ENCODE results near the gene PRKCA. TPM values are rescaled to one million over a fixed set of nuclear protein-coding genes. Genes with fewer than 3 reads are reported as not detected.

The PRKCA gene
- total RNA-seq, 1 experiment from 2014 or later, result 4.4 TPM

GRCh38 chr17:66630379-66630778 is 328.0 kb downstream of the PRKCA start:
- H3K36me3 ChIP-seq (ENCODE audit: insufficient read depth, low read length), result no peaks in the 10 kb centered on the region
- no peak overlapping the region for H3K4me2 ChIP-seq (ENCODE audit: low read depth, low read length, poor library complexity, severe bottlenecking)
- H3K79me2 ChIP-seq (ENCODE audit: low read length), result no peaks in the 10 kb centered on the region
- no peaks in the 10 kb centered on the region for H3K9me3 ChIP-seq (ENCODE audit: low read length)
- H3K27ac ChIP-seq (ENCODE audit: low read length), result no peak overlapping the region
- no peaks in the 10 kb centered on the region for H3K9me2 ChIP-seq (replicated peaks; ENCODE audit: insufficient read depth, low read length)
- no peaks in the 10 kb centered on the region for H3K27me3 ChIP-seq (ENCODE audit: low read length)
- no peak overlapping the region for H3K9ac ChIP-seq (ENCODE audit: low read length)
- no peak overlapping the region for H3K4me3 ChIP-seq (ENCODE audit: low read length)
- H4K20me1 ChIP-seq (ENCODE audit: insufficient read depth, low read depth, low read length), result peaks cover 22% of the 10 kb centered on the region
- no peaks in the 10 kb centered on the region for H3K4me1 ChIP-seq (ENCODE audit: low read length)
- no peak overlapping the region for H2AFZ ChIP-seq (ENCODE audit: low read length)
- peak; percentile 37 for DNase-seq

- Histone ChIP-seq H3K4me2 (ENCODE audit: low read depth, low read length, poor library complexity, severe bottlenecking) (no peak overlapping the region), H3K4me1 (ENCODE audit: low read length) (no peaks in the 10 kb centered on the region), H3K27ac (ENCODE audit: low read length) (no peak overlapping the region), H3K79me2 (ENCODE audit: low read length) (no peaks in the 10 kb centered on the region), H3K9ac (ENCODE audit: low read length) (no peak overlapping the region), H3K9me2 (replicated peaks; ENCODE audit: insufficient read depth, low read length) (no peaks in the 10 kb centered on the region), H3K9me3 (ENCODE audit: low read length) (no peaks in the 10 kb centered on the region), H3K4me3 (ENCODE audit: low read length) (no peak overlapping the region), H2AFZ (ENCODE audit: low read length) (no peak overlapping the region), H3K36me3 (ENCODE audit: insufficient read depth, low read length) (no peaks in the 10 kb centered on the region), H4K20me1 (ENCODE audit: insufficient read depth, low read depth, low read length) (peaks cover 22% of the 10 kb centered on the region), H3K27me3 (ENCODE audit: low read length) (no peaks in the 10 kb centered on the region)
- DNase-seq, result no peak
Observed at GRCh38 chr17:66630828-66631472, 328.5 kb downstream of the PRKCA start.

DNA sequence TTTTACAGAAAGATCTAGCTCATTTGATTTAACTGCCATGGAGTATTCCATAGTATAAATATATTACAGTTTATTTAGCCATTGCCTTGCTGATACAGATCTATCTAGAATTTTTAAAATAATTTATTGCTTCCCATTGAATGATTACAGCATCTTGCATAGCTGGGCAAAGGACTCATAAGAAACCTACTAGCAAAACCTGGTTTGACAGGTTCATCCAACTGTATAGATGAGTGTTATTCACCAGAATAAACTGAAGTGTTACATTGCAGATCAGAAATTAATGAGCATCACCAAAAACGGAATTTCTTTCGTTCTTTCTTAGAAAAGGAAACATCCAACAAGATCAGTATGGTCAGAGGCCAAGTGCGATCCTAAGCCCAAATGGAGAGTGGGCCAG is 330.3 kb downstream of the PRKCA start:
- H3K9me3 ChIP-seq (ENCODE audit: low read length), result no peaks in the 10 kb centered on the region
- H3K79me2 ChIP-seq (ENCODE audit: low read length), result no peaks in the 10 kb centered on the region
- no peak for DNase-seq
- H4K20me1 ChIP-seq (ENCODE audit: insufficient read depth, low read depth, low read length), result peaks cover 15% of the 10 kb centered on the region
- H3K9me2 ChIP-seq (replicated peaks; ENCODE audit: insufficient read depth, low read length), result no peaks in the 10 kb centered on the region
- H3K4me2 ChIP-seq (ENCODE audit: low read depth, low read length, poor library complexity, severe bottlenecking), result no peak overlapping the region
- no peaks in the 10 kb centered on the region for H3K27me3 ChIP-seq (ENCODE audit: low read length)
- no peak overlapping the region for H3K27ac ChIP-seq (ENCODE audit: low read length)
- no peak overlapping the region for H3K9ac ChIP-seq (ENCODE audit: low read length)
- H3K4me3 ChIP-seq (ENCODE audit: low read length), result no peak overlapping the region
- H3K36me3 ChIP-seq (ENCODE audit: insufficient read depth, low read length), result no peaks in the 10 kb centered on the region
- H3K4me1 ChIP-seq (ENCODE audit: low read length), result no peaks in the 10 kb centered on the region
- H2AFZ ChIP-seq (ENCODE audit: low read length), result no peak overlapping the region

GRCh38 chr17:66633317-66633965 is 331.0 kb downstream of the PRKCA start:
- H3K4me3 ChIP-seq (ENCODE audit: low read length), result no peak overlapping the region
- DNase-seq, result peak; percentile 40
- no peak overlapping the region for H2AFZ ChIP-seq (ENCODE audit: low read length)
- no peaks in the 10 kb centered on the region for H3K27me3 ChIP-seq (ENCODE audit: low read length)
- no peaks in the 10 kb centered on the region for H3K36me3 ChIP-seq (ENCODE audit: insufficient read depth, low read length)
- no peak overlapping the region for H3K4me2 ChIP-seq (ENCODE audit: low read depth, low read length, poor library complexity, severe bottlenecking)
- H3K9ac ChIP-seq (ENCODE audit: low read length), result no peak overlapping the region
- H3K9me3 ChIP-seq (ENCODE audit: low read length), result no peaks in the 10 kb centered on the region
- H3K79me2 ChIP-seq (ENCODE audit: low read length), result no peaks in the 10 kb centered on the region
- no peak overlapping the region for H3K27ac ChIP-seq (ENCODE audit: low read length)
- H3K4me1 ChIP-seq (ENCODE audit: low read length), result no peaks in the 10 kb centered on the region
- H3K9me2 ChIP-seq (replicated peaks; ENCODE audit: insufficient read depth, low read length), result no peaks in the 10 kb centered on the region
- H4K20me1 ChIP-seq (ENCODE audit: insufficient read depth, low read depth, low read length), result peaks cover 15% of the 10 kb centered on the region

GRCh38 chr17:66634193-66634592 is 331.8 kb downstream of the PRKCA start:
- H3K9ac ChIP-seq (ENCODE audit: low read length), result no peak overlapping the region
- no peak overlapping the region for H2AFZ ChIP-seq (ENCODE audit: low read length)
- H3K9me3 ChIP-seq (ENCODE audit: low read length), result no peaks in the 10 kb centered on the region
- H3K4me1 ChIP-seq (ENCODE audit: low read length), result no peaks in the 10 kb centered on the region
- H3K36me3 ChIP-seq (ENCODE audit: insufficient read depth, low read length), result no peaks in the 10 kb centered on the region
- peak; percentile 10 for DNase-seq
- H4K20me1 ChIP-seq (ENCODE audit: insufficient read depth, low read depth, low read length), result peaks cover 15% of the 10 kb centered on the region
- no peaks in the 10 kb centered on the region for H3K79me2 ChIP-seq (ENCODE audit: low read length)
- no peak overlapping the region for H3K27ac ChIP-seq (ENCODE audit: low read length)
- H3K4me2 ChIP-seq (ENCODE audit: low read depth, low read length, poor library complexity, severe bottlenecking), result no peak overlapping the region
- no peak overlapping the region for H3K4me3 ChIP-seq (ENCODE audit: low read length)
- H3K27me3 ChIP-seq (ENCODE audit: low read length), result no peaks in the 10 kb centered on the region
- no peaks in the 10 kb centered on the region for H3K9me2 ChIP-seq (replicated peaks; ENCODE audit: insufficient read depth, low read length)

GRCh38 chr17:66635386-66636045 is 333.1 kb downstream of the PRKCA start:
- H3K9me3 ChIP-seq (ENCODE audit: low read length), result no peaks in the 10 kb centered on the region
- peaks cover 15% of the 10 kb centered on the region for H4K20me1 ChIP-seq (ENCODE audit: insufficient read depth, low read depth, low read length)
- no peak overlapping the region for H3K27ac ChIP-seq (ENCODE audit: low read length)
- H3K9me2 ChIP-seq (replicated peaks; ENCODE audit: insufficient read depth, low read length), result no peaks in the 10 kb centered on the region
- H3K27me3 ChIP-seq (ENCODE audit: low read length), result no peaks in the 10 kb centered on the region
- peak; percentile 29 for DNase-seq
- no peak overlapping the region for H3K9ac ChIP-seq (ENCODE audit: low read length)
- H3K4me3 ChIP-seq (ENCODE audit: low read length), result no peak overlapping the region
- no peak overlapping the region for H3K4me2 ChIP-seq (ENCODE audit: low read depth, low read length, poor library complexity, severe bottlenecking)
- no peaks in the 10 kb centered on the region for H3K4me1 ChIP-seq (ENCODE audit: low read length)
- no peaks in the 10 kb centered on the region for H3K79me2 ChIP-seq (ENCODE audit: low read length)
- H3K36me3 ChIP-seq (ENCODE audit: insufficient read depth, low read length), result no peaks in the 10 kb centered on the region
- no peak overlapping the region for H2AFZ ChIP-seq (ENCODE audit: low read length)

GRCh38 chr17:66636111-66636510 is 333.7 kb downstream of the PRKCA start:
- H3K9me3 ChIP-seq (ENCODE audit: low read length), result no peaks in the 10 kb centered on the region
- no peaks in the 10 kb centered on the region for H3K4me1 ChIP-seq (ENCODE audit: low read length)
- no peak overlapping the region for H3K4me2 ChIP-seq (ENCODE audit: low read depth, low read length, poor library complexity, severe bottlenecking)
- H3K27ac ChIP-seq (ENCODE audit: low read length), result no peak overlapping the region
- no peak overlapping the region for H3K9ac ChIP-seq (ENCODE audit: low read length)
- H3K79me2 ChIP-seq (ENCODE audit: low read length), result no peaks in the 10 kb centered on the region
- no peaks in the 10 kb centered on the region for H3K27me3 ChIP-seq (ENCODE audit: low read length)
- no peaks in the 10 kb centered on the region for H3K9me2 ChIP-seq (replicated peaks; ENCODE audit: insufficient read depth, low read length)
- peaks cover 15% of the 10 kb centered on the region for H4K20me1 ChIP-seq (ENCODE audit: insufficient read depth, low read depth, low read length)
- H2AFZ ChIP-seq (ENCODE audit: low read length), result no peak overlapping the region
- DNase-seq, result peak; percentile 30
- no peak overlapping the region for H3K4me3 ChIP-seq (ENCODE audit: low read length)
- H3K36me3 ChIP-seq (ENCODE audit: insufficient read depth, low read length), result no peaks in the 10 kb centered on the region

DNA sequence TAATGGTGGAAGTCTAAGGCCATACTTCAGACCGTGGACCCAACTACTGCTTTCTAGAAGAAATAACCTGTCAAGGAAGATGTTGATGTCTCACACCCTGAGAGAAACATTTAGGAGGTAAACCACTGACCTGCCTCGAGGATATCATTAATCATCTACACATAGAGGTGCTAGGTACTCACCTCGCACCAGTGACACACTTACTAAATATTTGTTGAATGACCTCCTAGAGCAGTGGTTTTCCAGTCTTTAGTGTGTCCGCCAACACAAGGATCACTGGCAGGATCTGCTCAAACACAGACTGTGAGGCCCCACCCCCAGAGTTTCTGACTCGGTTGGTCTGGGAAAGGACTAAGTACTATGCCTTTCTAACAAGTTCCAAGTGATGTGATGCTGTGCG is 335.1 kb downstream of the PRKCA start:
- no peaks in the 10 kb centered on the region for H3K9me2 ChIP-seq (replicated peaks; ENCODE audit: insufficient read depth, low read length)
- DNase-seq, result peak; percentile 14
- H3K9me3 ChIP-seq (ENCODE audit: low read length), result no peaks in the 10 kb centered on the region
- no peak overlapping the region for H3K4me2 ChIP-seq (ENCODE audit: low read depth, low read length, poor library complexity, severe bottlenecking)
- H3K36me3 ChIP-seq (ENCODE audit: insufficient read depth, low read length), result no peaks in the 10 kb centered on the region
- H4K20me1 ChIP-seq (ENCODE audit: insufficient read depth, low read depth, low read length), result peaks cover 15% of the 10 kb centered on the region
- H3K4me3 ChIP-seq (ENCODE audit: low read length), result no peak overlapping the region
- no peaks in the 10 kb centered on the region for H3K79me2 ChIP-seq (ENCODE audit: low read length)
- no peak overlapping the region for H3K9ac ChIP-seq (ENCODE audit: low read length)
- no peak overlapping the region for H3K27ac ChIP-seq (ENCODE audit: low read length)
- H3K4me1 ChIP-seq (ENCODE audit: low read length), result no peaks in the 10 kb centered on the region
- H3K27me3 ChIP-seq (ENCODE audit: low read length), result no peaks in the 10 kb centered on the region
- no peak overlapping the region for H2AFZ ChIP-seq (ENCODE audit: low read length)

Measured in Karpas-422 (cell line).